Activated CD4-positive, alpha-beta T cell treated with anti-CD3 and anti-CD28 coated beads, Interleukin-2, Interleukin-6, amounts not matched to agents 100 ng/mL and 50 ng/mL, durations not matched to agents 16 hours and 8 hours (primary cell): Measurements from ENCODE around the gene LGALS12.

Source experiments
- DNase-seq: peaks from one replicate; pipeline ENCODE4 v3.0.0-alpha.2; 2020

The LGALS12 gene

GRCh38 chr11:63564056-63564774, 58.3 kb downstream of the LGALS12 start:
- peak; percentile 82 for DNase-seq

GRCh38 chr11:63564784-63565350, 59.0 kb downstream of the LGALS12 start:
- no peak for DNase-seq
